ENCODE measurements around the gene GPC5. TPM values are rescaled to one million over a fixed set of nuclear protein-coding genes. Genes with fewer than 3 reads are reported as not detected.
A peak's percentile ranks its signal among the peaks of the same experiment; 100 is the strongest.

Gene GPC5
- total RNA-seq, 1 donor from 2014 or later, result 0.07 TPM

GRCh38 chr13:91574766-91575165 lies 176.3 kb downstream of the GPC5 start:
- no peak overlapping the region for H3K9ac ChIP-seq
- no peaks in the 10 kb centered on the region for H3K4me1 ChIP-seq
- no peaks in the 10 kb centered on the region for H3K4me1 Mint-ChIP-seq
- no peaks in the 10 kb centered on the region for H3K9me3 ChIP-seq (ENCODE audit: low read depth)
- no peaks in the 10 kb centered on the region for H3K9me3 Mint-ChIP-seq
- no peak for DNase-seq (ENCODE audit: low spot score)
- H3K27me3 ChIP-seq, result no peaks in the 10 kb centered on the region
- no peaks in the 10 kb centered on the region for H3K36me3 Mint-ChIP-seq
- no peak overlapping the region for H3K4me3 Mint-ChIP-seq
- peaks cover 3% of the 10 kb centered on the region for H3K27me3 Mint-ChIP-seq (ENCODE audit: insufficient read depth, low read depth)
- no peak overlapping the region for H2AFZ ChIP-seq (replicated peaks)
- no peak overlapping the region for H3K4me2 ChIP-seq
- H3K27ac ChIP-seq, result no peak overlapping the region
- H3F3A ChIP-seq (ENCODE audit: low read depth), result no peaks in the 10 kb centered on the region
- TF ChIP-seq CTCF (IDR thresholded peaks at IDR 0.05), result no peak
- no peak for TF ChIP-seq EZH2 (IDR thresholded peaks at IDR 0.05)
- no peak for TF ChIP-seq EZH2phosphoT487 (IDR thresholded peaks at IDR 0.05)
- no peaks in the 10 kb centered on the region for H4K20me1 ChIP-seq (ENCODE audit: low read depth)
- no peaks in the 10 kb centered on the region for H3K36me3 ChIP-seq
- H3K27ac Mint-ChIP-seq, result no peak overlapping the region
- H3K4me3 ChIP-seq, result no peak overlapping the region
- H3K79me2 ChIP-seq (ENCODE audit: low read depth), result no peaks in the 10 kb centered on the region

GRCh38 chr13:91576590-91576989 lies 178.2 kb downstream of the GPC5 start:
- Mint-ChIP-seq H3K4me1 (no peaks in the 10 kb centered on the region), H3K27ac (no peak overlapping the region), H3K9me3 (no peaks in the 10 kb centered on the region), H3K4me3 (no peak overlapping the region), H3K27me3 (ENCODE audit: insufficient read depth, low read depth) (peaks cover 3% of the 10 kb centered on the region), H3K36me3 (no peaks in the 10 kb centered on the region)
- no peaks in the 10 kb centered on the region for H3K4me1 ChIP-seq
- no peak overlapping the region for H3K4me3 ChIP-seq
- H3K4me2 ChIP-seq, result no peak overlapping the region
- H3K27ac ChIP-seq, result no peak overlapping the region
- DNase-seq (ENCODE audit: low spot score), result peak; percentile 53
- no peaks in the 10 kb centered on the region for H3K9me3 ChIP-seq (ENCODE audit: low read depth)
- H3K36me3 ChIP-seq, result no peaks in the 10 kb centered on the region
- no peak overlapping the region for H3K9ac ChIP-seq
- H3K79me2 ChIP-seq (ENCODE audit: low read depth), result no peaks in the 10 kb centered on the region
- no peaks in the 10 kb centered on the region for H3K27me3 ChIP-seq
- H4K20me1 ChIP-seq (ENCODE audit: low read depth), result no peaks in the 10 kb centered on the region
- peak overlapping the region; percentile 96 for H2AFZ ChIP-seq (replicated peaks)
- no peak for TF ChIP-seq EZH2 (IDR thresholded peaks at IDR 0.05)
- peak; percentile 71 for TF ChIP-seq CTCF (IDR thresholded peaks at IDR 0.05)
- no peaks in the 10 kb centered on the region for H3F3A ChIP-seq (ENCODE audit: low read depth)

- H2AFZ ChIP-seq (replicated peaks), result no peak overlapping the region
- H3K4me1 Mint-ChIP-seq, result no peaks in the 10 kb centered on the region
- no peaks in the 10 kb centered on the region for H3K36me3 Mint-ChIP-seq
- no peak overlapping the region for H3K4me3 ChIP-seq
- H3K4me2 ChIP-seq, result no peak overlapping the region
- no peaks in the 10 kb centered on the region for H3K9me3 ChIP-seq (ENCODE audit: low read depth)
- no peaks in the 10 kb centered on the region for H3F3A ChIP-seq (ENCODE audit: low read depth)
- no peaks in the 10 kb centered on the region for H3K9me3 Mint-ChIP-seq
- no peaks in the 10 kb centered on the region for H3K36me3 ChIP-seq
- no peaks in the 10 kb centered on the region for H3K27me3 Mint-ChIP-seq (ENCODE audit: insufficient read depth, low read depth)
- no peaks in the 10 kb centered on the region for H3K27me3 ChIP-seq
- no peaks in the 10 kb centered on the region for H3K79me2 ChIP-seq (ENCODE audit: low read depth)
- H3K27ac ChIP-seq, result no peak overlapping the region
- DNase-seq (ENCODE audit: low spot score), result no peak
- H4K20me1 ChIP-seq (ENCODE audit: low read depth), result no peaks in the 10 kb centered on the region
- TF ChIP-seq EZH2 (IDR thresholded peaks at IDR 0.05) (no peak), CTCF (IDR thresholded peaks at IDR 0.05) (no peak), EZH2phosphoT487 (IDR thresholded peaks at IDR 0.05) (no peak)
- no peaks in the 10 kb centered on the region for H3K4me1 ChIP-seq
- H3K27ac Mint-ChIP-seq, result no peak overlapping the region
- H3K9ac ChIP-seq, result no peak overlapping the region
- H3K4me3 Mint-ChIP-seq, result no peak overlapping the region
Measured at GRCh38 chr13:91579320-91579719, 180.9 kb downstream of the GPC5 start.

DNA sequence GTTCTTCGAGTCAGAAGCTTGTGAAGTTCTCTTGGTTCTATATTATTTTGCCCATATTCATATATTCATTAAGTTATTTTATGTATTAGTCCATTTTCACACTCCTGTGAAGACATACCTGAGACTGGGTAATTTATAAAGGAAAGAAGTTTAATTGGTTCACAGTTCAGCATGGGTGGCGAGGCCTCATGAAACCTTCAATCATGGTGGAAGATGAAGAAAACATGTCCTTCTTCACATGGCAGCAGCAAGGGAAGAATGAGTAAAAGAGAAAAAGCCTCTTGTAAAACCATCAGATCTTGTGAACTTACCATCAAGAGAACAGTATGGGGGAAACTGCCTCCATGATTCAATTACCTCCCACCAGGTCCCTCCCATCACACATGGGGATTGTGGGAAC lies 182.3 kb downstream of the GPC5 start:
- H4K20me1 ChIP-seq (ENCODE audit: low read depth), result no peaks in the 10 kb centered on the region
- H3K4me3 Mint-ChIP-seq, result no peak overlapping the region
- H3F3A ChIP-seq (ENCODE audit: low read depth), result no peaks in the 10 kb centered on the region
- H3K79me2 ChIP-seq (ENCODE audit: low read depth), result no peaks in the 10 kb centered on the region
- H2AFZ ChIP-seq (replicated peaks), result no peak overlapping the region
- H3K4me2 ChIP-seq, result no peak overlapping the region
- H3K36me3 Mint-ChIP-seq, result no peaks in the 10 kb centered on the region
- H3K4me1 ChIP-seq, result no peaks in the 10 kb centered on the region
- no peaks in the 10 kb centered on the region for H3K27me3 ChIP-seq
- H3K27ac Mint-ChIP-seq, result no peak overlapping the region
- H3K9me3 ChIP-seq (ENCODE audit: low read depth), result no peaks in the 10 kb centered on the region
- no peak overlapping the region for H3K9ac ChIP-seq
- DNase-seq (ENCODE audit: low spot score), result no peak
- no peaks in the 10 kb centered on the region for H3K27me3 Mint-ChIP-seq (ENCODE audit: insufficient read depth, low read depth)
- H3K4me1 Mint-ChIP-seq, result no peaks in the 10 kb centered on the region
- H3K4me3 ChIP-seq, result no peak overlapping the region
- TF ChIP-seq CTCF (IDR thresholded peaks at IDR 0.05), result no peak
- no peak for TF ChIP-seq EZH2 (IDR thresholded peaks at IDR 0.05)
- TF ChIP-seq EZH2phosphoT487 (IDR thresholded peaks at IDR 0.05), result no peak
- no peaks in the 10 kb centered on the region for H3K9me3 Mint-ChIP-seq
- no peak overlapping the region for H3K27ac ChIP-seq
- no peaks in the 10 kb centered on the region for H3K36me3 ChIP-seq
